ENCODE data around the gene FGFR3. TPM values are rescaled to one million over a fixed set of nuclear protein-coding genes. Genes with fewer than 3 reads are reported as not detected.

Gene FGFR3
- total and polyA plus RNA-seq, 2 experiments from 2014 or later: 0.10 to 0.97 TPM

DNA sequence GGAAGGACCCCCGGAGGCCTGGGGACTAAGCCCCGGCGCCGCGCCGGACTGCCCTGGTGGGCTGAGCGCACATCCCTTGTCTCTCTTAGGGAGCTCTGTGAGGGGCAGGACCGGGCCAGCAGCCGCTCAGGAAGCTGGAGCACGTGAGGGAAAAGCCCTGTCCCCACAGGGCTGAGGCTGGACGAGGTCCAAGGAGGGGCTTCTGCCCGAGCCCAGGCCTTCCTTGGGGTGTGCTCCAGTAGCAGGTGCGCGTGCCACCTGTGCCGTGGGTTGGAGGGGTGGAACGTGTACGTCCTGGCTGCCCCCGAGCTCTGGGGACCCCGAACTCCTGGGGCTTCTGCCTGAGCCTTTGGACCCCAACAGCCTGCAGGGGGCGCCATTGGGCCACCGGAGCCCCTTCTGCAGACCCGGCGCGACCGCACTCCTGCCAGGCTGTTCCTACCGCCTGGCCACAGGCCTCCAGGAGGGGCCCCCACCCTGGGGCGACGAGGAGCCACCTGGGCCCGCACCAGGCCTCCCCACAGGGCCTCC lies 44.6 kb upstream of the FGFR3 start:
- in situ Hi-C loops (cut with MboI): no loop called here
- no peak overlapping the region for H3K27ac ChIP-seq

DNA sequence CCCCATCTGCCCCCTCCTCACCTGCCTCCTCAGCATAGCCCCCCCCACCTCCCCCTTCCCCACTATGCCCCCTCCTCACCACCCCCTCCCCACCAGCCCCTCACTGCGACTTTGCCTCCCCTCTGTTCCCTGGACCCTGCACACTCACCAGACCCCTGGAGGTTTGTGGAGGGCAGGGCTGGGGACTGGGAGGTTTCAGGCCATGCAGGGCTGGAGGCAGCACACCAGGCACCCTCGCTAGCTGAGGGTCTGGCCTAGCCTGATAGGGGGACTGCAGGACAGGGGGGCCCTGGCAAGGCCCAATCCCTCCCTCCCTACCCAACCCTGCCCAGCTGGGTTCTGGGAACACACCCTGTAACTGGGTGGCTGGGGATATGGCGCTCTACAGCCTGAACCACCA lies 43.7 kb upstream of the FGFR3 start:
- H3K27ac ChIP-seq: no peak overlapping the region
- H4K20me1 ChIP-seq (ENCODE audit: insufficient read depth): no peaks in the 10 kb centered on the region
- no peak overlapping the region for H3K4me2 ChIP-seq (ENCODE audit: unreplicated experiment)
- no peaks in the 10 kb centered on the region for H3K4me1 ChIP-seq (ENCODE audit: insufficient read depth)
- H3F3A ChIP-seq (ENCODE audit: insufficient read depth): no peaks in the 10 kb centered on the region
- WGBS, 2 experiments (ENCODE audit: low coverage in 1 of 2, low lambda C conversion rate in 2 of 2, missing lambda C conversion rate in 2 of 2): 60 to 67% methylated on average over 3 of the region's 3 CpGs
- TF ChIP-seq EZH2phosphoT487 (IDR thresholded peaks at IDR 0.05; ENCODE audit: insufficient read depth, low read depth) (no peak), EZH2 (IDR thresholded peaks at IDR 0.05; ENCODE audit: insufficient read depth, poor library complexity, severe bottlenecking) (no peak)
- no peaks in the 10 kb centered on the region for H3K36me3 ChIP-seq (ENCODE audit: low read depth)
- DNase-seq: no peak
- H3K27me3 ChIP-seq (replicated peaks; ENCODE audit: insufficient read depth): no peaks in the 10 kb centered on the region
- no peak overlapping the region for H3K9ac ChIP-seq
- no peaks in the 10 kb centered on the region for H3K79me2 ChIP-seq (ENCODE audit: insufficient read depth)
- H3K4me3 ChIP-seq: no peak overlapping the region
- no peak overlapping the region for H2AFZ ChIP-seq
- H3K9me2 ChIP-seq (ENCODE audit: insufficient read depth): no peaks in the 10 kb centered on the region
- H3K9me3 ChIP-seq (ENCODE audit: low read depth): no peaks in the 10 kb centered on the region
- in situ Hi-C loops (cut with MboI): no loop called here

More for the DNA sequence above, 44.6 kb upstream of the FGFR3 start:
- DNase-seq: peak; percentile 84
- Histone ChIP-seq H3K4me3 (no peak overlapping the region), H4K20me1 (ENCODE audit: insufficient read depth) (no peaks in the 10 kb centered on the region), H3K79me2 (ENCODE audit: insufficient read depth) (no peaks in the 10 kb centered on the region), H3K9ac (no peak overlapping the region), H3K4me1 (ENCODE audit: insufficient read depth) (no peaks in the 10 kb centered on the region), H2AFZ (no peak overlapping the region), H3F3A (ENCODE audit: insufficient read depth) (no peaks in the 10 kb centered on the region), H3K9me3 (ENCODE audit: low read depth) (no peaks in the 10 kb centered on the region), H3K9me2 (ENCODE audit: insufficient read depth) (no peaks in the 10 kb centered on the region), H3K27me3 (replicated peaks; ENCODE audit: insufficient read depth) (no peaks in the 10 kb centered on the region), H3K36me3 (ENCODE audit: low read depth) (no peaks in the 10 kb centered on the region), H3K4me2 (ENCODE audit: unreplicated experiment) (no peak overlapping the region)
- 3 to 5% methylated on average over 19 to 29 of the region's 29 CpGs for WGBS, 2 experiments (ENCODE audit: low coverage in 1 of 2, low lambda C conversion rate in 2 of 2, missing lambda C conversion rate in 2 of 2)
- TF ChIP-seq EZH2 (IDR thresholded peaks at IDR 0.05; ENCODE audit: insufficient read depth, poor library complexity, severe bottlenecking) (no peak), EZH2phosphoT487 (IDR thresholded peaks at IDR 0.05; ENCODE audit: insufficient read depth, low read depth) (no peak)

DNA sequence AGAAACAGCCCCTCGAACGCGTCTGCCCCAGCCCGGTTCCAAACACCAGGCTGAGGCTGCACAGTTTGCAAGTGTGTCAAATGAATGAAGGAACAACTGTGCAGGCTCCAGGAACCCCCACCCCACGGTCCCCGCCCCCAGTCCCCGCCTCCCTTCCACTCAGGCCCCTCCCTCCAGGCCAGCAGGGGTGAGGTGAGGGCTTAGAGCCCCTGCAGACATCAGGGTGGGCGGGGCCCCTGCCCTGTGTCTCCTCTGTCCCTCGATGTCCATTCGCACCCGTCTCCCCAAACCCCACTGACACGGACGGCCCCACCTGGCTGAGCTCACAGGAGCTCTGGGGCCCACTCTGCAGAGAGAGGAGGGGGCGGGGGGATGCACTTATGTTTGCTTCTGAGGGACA lies 43.3 kb upstream of the FGFR3 start:
- H3K36me3 ChIP-seq (ENCODE audit: low read depth): no peaks in the 10 kb centered on the region
- no peaks in the 10 kb centered on the region for H3K4me1 ChIP-seq (ENCODE audit: insufficient read depth)
- H3K27me3 ChIP-seq (replicated peaks; ENCODE audit: insufficient read depth): no peaks in the 10 kb centered on the region
- H3K27ac ChIP-seq: no peak overlapping the region
- no peaks in the 10 kb centered on the region for H3K9me3 ChIP-seq (ENCODE audit: low read depth)
- no peaks in the 10 kb centered on the region for H3K9me2 ChIP-seq (ENCODE audit: insufficient read depth)
- no peak for TF ChIP-seq EZH2phosphoT487 (IDR thresholded peaks at IDR 0.05; ENCODE audit: insufficient read depth, low read depth)
- no peak for TF ChIP-seq EZH2 (IDR thresholded peaks at IDR 0.05; ENCODE audit: insufficient read depth, poor library complexity, severe bottlenecking)
- DNase-seq: no peak
- no peak overlapping the region for H3K9ac ChIP-seq
- no peaks in the 10 kb centered on the region for H3K79me2 ChIP-seq (ENCODE audit: insufficient read depth)
- H3K4me2 ChIP-seq (ENCODE audit: unreplicated experiment): no peak overlapping the region
- in situ Hi-C loops (cut with MboI): no loop called here
- H4K20me1 ChIP-seq (ENCODE audit: insufficient read depth): no peaks in the 10 kb centered on the region
- no peaks in the 10 kb centered on the region for H3F3A ChIP-seq (ENCODE audit: insufficient read depth)
- H2AFZ ChIP-seq: no peak overlapping the region
- no peak overlapping the region for H3K4me3 ChIP-seq
- WGBS, 2 experiments (ENCODE audit: low coverage in 1 of 2, low lambda C conversion rate in 2 of 2, missing lambda C conversion rate in 2 of 2): 40 to 50% methylated on average over 12 to 14 of the region's 14 CpGs

DNA sequence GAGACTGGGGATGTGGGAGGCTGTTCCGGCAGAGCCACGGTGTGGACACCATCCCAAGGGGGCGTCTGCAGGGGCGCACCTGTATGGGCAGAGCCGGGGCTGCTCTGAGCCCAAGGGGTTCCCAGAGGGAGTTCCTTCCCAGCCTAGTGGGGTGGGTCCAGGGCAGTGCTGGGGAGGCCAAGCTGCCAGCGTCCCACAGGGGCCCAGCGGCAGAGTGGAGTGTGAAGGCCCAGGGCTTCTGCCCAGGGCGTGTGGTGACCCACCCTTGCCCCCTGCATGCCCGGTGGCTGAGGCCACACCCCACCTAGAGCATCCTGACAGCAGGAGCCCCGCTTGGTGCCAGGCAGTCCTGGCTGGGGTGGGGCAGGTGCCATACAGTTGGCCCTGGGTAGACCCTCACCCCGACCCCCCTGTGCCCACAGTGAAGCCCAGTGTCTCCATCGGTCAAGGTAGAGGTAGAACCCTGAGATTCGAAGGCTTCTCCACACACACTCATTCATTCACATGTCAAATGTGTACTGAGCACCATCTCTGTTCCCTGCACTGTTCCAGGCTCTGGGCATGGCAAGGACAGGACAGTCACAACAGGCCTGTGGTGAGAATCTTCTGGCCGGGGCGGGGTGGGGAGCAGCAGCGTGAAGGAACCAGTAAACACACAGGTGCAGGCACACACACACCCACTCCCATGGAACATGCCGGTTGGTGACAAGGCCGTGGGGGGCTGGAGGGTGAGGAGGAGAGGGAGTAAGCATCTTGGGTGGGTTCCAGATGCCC lies 42.5 kb upstream of the FGFR3 start:
- in situ Hi-C loops (cut with MboI): no loop called here
- Histone ChIP-seq H3K4me1 (ENCODE audit: insufficient read depth) (no peaks in the 10 kb centered on the region), H3K27ac (no peak overlapping the region), H3F3A (ENCODE audit: insufficient read depth) (no peaks in the 10 kb centered on the region), H3K36me3 (ENCODE audit: low read depth) (no peaks in the 10 kb centered on the region), H3K27me3 (replicated peaks; ENCODE audit: insufficient read depth) (no peaks in the 10 kb centered on the region), H3K9ac (no peak overlapping the region), H3K79me2 (ENCODE audit: insufficient read depth) (no peaks in the 10 kb centered on the region), H3K9me3 (ENCODE audit: low read depth) (no peaks in the 10 kb centered on the region), H3K4me3 (no peak overlapping the region), H2AFZ (no peak overlapping the region), H4K20me1 (ENCODE audit: insufficient read depth) (no peaks in the 10 kb centered on the region), H3K4me2 (ENCODE audit: unreplicated experiment) (no peak overlapping the region), H3K9me2 (ENCODE audit: insufficient read depth) (no peaks in the 10 kb centered on the region)
- 65 to 69% methylated on average over 17 to 18 of the region's 18 CpGs for WGBS, 2 experiments (ENCODE audit: low coverage in 1 of 2, low lambda C conversion rate in 2 of 2, missing lambda C conversion rate in 2 of 2)
- no peak for DNase-seq
- no peak for TF ChIP-seq EZH2phosphoT487 (IDR thresholded peaks at IDR 0.05; ENCODE audit: insufficient read depth, low read depth)
- TF ChIP-seq EZH2 (IDR thresholded peaks at IDR 0.05; ENCODE audit: insufficient read depth, poor library complexity, severe bottlenecking): no peak
